Ascending aorta (tissue), 2 donors: ENCODE measurements around the gene IQUB. TPM values are rescaled to one million over a fixed set of nuclear protein-coding genes. Genes with fewer than 3 reads are reported as not detected.

Source experiments
- DNase-seq, 2 donors: peaks; one replicate each; pipeline ENCODE4 v3.0.0-alpha.2; 2019; ENCODE audit warnings: low spot score in 2 of 2
- H3K27ac ChIP-seq, 2 donors: fragments of 200-600 bp; sonication (generic); one replicate each; pipeline ENCODE4 v1.5.1; 2016 to 2017; ENCODE audit warnings: mild to moderate bottlenecking in 1 of 2
- H3K27me3 ChIP-seq: fragments of 200-600 bp; sonication (generic); one replicate; pipeline ENCODE4 v1.5.1; 2017
- H3K36me3 ChIP-seq, 2 donors: fragments of 200-600 bp; sonication (generic); one replicate each; pipeline ENCODE4 v1.5.1; 2016
- H3K4me1 ChIP-seq, 2 donors: fragments of 200-600 bp; sonication (generic); one replicate each; pipeline ENCODE4 v1.5.1; 2016 to 2017; ENCODE audit warnings: mild to moderate bottlenecking in 1 of 2
- H3K4me3 ChIP-seq, 2 donors: fragments of 200-600 bp; sonication (generic); one replicate each; pipeline ENCODE4 v1.5.1; 2016 to 2017; ENCODE audit warnings: mild to moderate bottlenecking in 1 of 2
- H3K9me3 ChIP-seq, 2 donors: fragments of 200-600 bp; sonication (generic); one replicate each; pipeline ENCODE4 v1.5.1; 2016
- intact Hi-C: fragments of 100-400 bp; cut with DNase I; formaldehyde crosslinking; loops from one replicate; pipeline ENCODE4 v1.15.1; 2023
- total RNA-seq: library from RNA; depleted of rRNA; stranded (reverse); fragments of >200 nt; gene quantifications from one replicate; pipeline ENCODE4 v1.1.0, GENCODE V29; 2016
- TF ChIP-seq, protein P1 (sequence below), 3 experiments: fragments of 200-600 bp in 2 of 3; fragments of 450-650 bp in 1 of 3; sonication (generic) in 2 of 3; IDR thresholded peaks; one replicate each; pipeline ENCODE4 v1.5.1; 2016 to 2019; ENCODE audit warnings: antibody characterized with exemption in 3 of 3, mild to moderate bottlenecking in 1 of 3, moderate library complexity in 1 of 3

The IQUB gene
- total RNA-seq, 1 donor from 2014 or later, result not detected

DNA sequence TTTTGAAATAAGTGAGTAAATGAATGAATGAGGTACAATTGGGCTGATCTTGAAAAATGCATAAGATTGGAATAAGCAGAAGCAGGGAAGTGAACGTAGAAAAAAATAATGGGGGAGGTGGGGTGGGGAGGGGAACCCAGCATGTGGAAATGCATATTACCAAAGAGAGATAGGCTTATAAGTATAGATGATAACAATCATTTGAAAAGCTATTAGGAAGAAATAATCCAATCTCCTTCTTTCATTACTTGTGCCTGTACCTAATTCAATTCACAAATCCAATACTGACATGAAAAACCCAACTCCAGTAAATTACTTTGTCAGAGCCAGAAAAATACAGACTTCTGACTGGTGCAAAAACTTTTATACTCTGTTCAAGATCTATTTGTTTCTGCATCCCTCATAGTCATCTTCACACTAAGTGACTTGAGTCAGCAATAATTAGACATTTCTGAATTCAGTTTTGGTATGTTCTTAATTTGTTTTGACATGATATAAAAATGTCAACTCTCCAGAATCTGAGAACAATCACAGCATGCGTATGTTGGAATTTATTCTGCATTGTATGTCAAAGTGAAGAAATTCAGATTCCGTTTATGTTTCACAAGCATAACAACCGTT, 99.2 kb downstream of the IQUB start:
- TF ChIP-seq, protein P1, sequence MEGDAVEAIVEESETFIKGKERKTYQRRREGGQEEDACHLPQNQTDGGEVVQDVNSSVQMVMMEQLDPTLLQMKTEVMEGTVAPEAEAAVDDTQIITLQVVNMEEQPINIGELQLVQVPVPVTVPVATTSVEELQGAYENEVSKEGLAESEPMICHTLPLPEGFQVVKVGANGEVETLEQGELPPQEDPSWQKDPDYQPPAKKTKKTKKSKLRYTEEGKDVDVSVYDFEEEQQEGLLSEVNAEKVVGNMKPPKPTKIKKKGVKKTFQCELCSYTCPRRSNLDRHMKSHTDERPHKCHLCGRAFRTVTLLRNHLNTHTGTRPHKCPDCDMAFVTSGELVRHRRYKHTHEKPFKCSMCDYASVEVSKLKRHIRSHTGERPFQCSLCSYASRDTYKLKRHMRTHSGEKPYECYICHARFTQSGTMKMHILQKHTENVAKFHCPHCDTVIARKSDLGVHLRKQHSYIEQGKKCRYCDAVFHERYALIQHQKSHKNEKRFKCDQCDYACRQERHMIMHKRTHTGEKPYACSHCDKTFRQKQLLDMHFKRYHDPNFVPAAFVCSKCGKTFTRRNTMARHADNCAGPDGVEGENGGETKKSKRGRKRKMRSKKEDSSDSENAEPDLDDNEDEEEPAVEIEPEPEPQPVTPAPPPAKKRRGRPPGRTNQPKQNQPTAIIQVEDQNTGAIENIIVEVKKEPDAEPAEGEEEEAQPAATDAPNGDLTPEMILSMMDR (IDR thresholded peaks at IDR 0.05), result no peak
- H3K9me3 ChIP-seq, result no peaks in the 10 kb centered on the region
- H3K27ac ChIP-seq, result no peak overlapping the region
- no peak for DNase-seq
- intact Hi-C loops, result no loop called here
- no peaks in the 10 kb centered on the region for H3K36me3 ChIP-seq
- no peaks in the 10 kb centered on the region for H3K27me3 ChIP-seq
- H3K4me3 ChIP-seq, result no peak overlapping the region
- H3K4me1 ChIP-seq, result no peaks in the 10 kb centered on the region

DNA sequence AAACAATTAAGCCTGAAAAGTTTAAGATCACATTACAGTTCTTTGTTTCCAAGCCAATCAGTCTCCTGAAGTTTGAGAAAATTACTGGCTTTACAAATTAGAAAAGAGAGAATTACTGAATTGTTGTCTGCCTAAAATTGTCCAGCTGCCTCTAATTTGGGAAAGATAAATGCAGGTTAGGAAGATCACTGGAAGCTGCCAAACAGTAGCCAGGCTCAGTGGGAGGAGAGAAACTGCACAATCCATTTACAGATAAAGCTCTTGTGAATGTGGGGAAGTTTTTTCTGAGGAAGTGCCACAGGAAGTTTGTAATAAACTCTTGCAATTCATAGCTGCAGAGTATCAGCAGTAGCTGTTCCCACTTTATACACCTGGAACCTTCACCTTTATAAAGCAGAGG, 100.7 kb downstream of the IQUB start:
- Histone ChIP-seq H3K27me3 (no peaks in the 10 kb centered on the region), H3K9me3 (no peaks in the 10 kb centered on the region), H3K4me1 (no peaks in the 10 kb centered on the region), H3K36me3 (no peaks in the 10 kb centered on the region), H3K4me3 (no peak overlapping the region), H3K27ac (no peak overlapping the region)
- intact Hi-C loops, result no loop called here
- TF ChIP-seq, protein P1 (IDR thresholded peaks at IDR 0.05), result no peak
- no peak for DNase-seq

DNA sequence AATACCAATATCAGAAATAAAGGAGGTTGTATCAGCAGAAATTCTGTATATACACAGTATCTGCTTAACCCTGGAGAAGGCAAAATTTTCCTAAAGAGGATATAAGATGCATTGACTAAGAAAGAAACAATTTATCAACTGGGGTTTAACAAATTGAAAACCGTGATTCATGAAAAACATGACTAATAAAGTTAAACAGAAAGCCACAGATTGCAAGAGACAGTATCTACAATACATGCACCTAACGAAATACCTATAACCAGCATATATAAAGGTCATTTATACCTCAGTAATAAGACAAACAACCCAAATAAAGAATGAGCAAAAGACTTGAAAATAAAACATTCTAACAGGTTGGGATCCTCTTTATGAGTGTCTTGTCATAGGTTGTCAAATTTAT, 101.8 kb downstream of the IQUB start:
- Histone ChIP-seq H3K27ac (no peak overlapping the region), H3K36me3 (no peaks in the 10 kb centered on the region), H3K4me3 (no peak overlapping the region), H3K27me3 (no peaks in the 10 kb centered on the region), H3K4me1 (no peaks in the 10 kb centered on the region), H3K9me3 (no peaks in the 10 kb centered on the region)
- DNase-seq, result no peak
- TF ChIP-seq, protein P1 (IDR thresholded peaks at IDR 0.05), result no peak
- intact Hi-C loops, result no loop called here

DNA sequence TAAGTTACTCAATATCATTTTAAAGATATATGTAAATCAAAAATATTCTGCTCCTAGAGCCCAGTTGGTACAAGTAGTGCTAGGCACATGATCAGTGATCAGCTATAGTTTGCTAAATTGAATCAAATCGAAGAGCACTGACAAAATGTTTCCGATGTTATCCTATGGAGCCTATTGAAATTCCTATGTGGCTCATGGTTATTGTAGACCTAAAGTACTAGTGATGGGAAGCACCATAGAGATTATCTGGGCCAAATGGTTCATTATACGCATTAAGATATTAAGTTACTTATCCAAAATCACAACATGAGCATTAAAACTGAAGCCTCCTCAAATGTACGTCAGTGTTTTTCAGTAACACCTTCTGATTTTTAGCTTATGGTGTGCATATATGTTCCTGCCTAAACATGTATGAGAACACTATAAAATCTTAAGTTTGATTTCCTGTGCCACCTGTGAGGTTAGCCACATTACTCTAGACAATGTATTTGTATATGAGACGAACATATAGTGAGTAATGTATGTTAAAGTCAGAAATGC, 103.2 kb downstream of the IQUB start:
- H3K27me3 ChIP-seq, result no peaks in the 10 kb centered on the region
- no peaks in the 10 kb centered on the region for H3K4me1 ChIP-seq
- no peak overlapping the region for H3K4me3 ChIP-seq
- no peak overlapping the region for H3K27ac ChIP-seq
- intact Hi-C loops, result no loop called here
- no peak for DNase-seq
- H3K9me3 ChIP-seq, result no peaks in the 10 kb centered on the region
- TF ChIP-seq, protein P1 (IDR thresholded peaks at IDR 0.05), result no peak
- H3K36me3 ChIP-seq, result no peaks in the 10 kb centered on the region

DNA sequence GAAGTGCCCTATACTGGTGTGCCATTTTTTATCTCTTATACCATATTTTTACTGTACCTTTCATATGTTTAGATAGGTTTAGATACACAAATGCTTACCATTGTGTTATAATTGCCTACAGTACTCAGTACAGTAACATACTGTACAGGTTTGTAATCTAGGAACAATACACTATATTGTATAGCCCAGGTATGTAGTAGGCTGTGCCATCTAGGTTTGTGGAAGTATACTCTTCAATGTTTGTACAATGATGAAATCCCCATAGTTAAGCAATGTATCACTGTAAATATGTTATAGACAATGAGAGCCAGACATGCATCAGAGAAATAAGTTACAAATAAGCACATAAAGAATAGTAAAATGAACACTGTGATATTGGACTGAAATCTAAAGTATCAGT, 109.1 kb downstream of the IQUB start:
- intact Hi-C loops, result no loop called here
- Histone ChIP-seq H3K4me3 (no peak overlapping the region), H3K4me1 (no peaks in the 10 kb centered on the region), H3K27me3 (no peaks in the 10 kb centered on the region), H3K9me3 (no peaks in the 10 kb centered on the region), H3K27ac (no peak overlapping the region), H3K36me3 (no peaks in the 10 kb centered on the region)
- no peak for DNase-seq
- TF ChIP-seq, protein P1 (IDR thresholded peaks at IDR 0.05), result no peak
